CMK (cell line): ENCODE results near the gene TSPAN15.
"Not testable (repeated sequence)": the region's sequence is repeated elsewhere in the genome, so short reads cannot be mapped to it uniquely, and the experiment has no call there.

Experiments used
- DNase-seq: peaks from one replicate; pipeline ENCODE4 v3.0.0-alpha.2; 2010; ENCODE audit warnings: low read depth

The TSPAN15 gene

DNA sequence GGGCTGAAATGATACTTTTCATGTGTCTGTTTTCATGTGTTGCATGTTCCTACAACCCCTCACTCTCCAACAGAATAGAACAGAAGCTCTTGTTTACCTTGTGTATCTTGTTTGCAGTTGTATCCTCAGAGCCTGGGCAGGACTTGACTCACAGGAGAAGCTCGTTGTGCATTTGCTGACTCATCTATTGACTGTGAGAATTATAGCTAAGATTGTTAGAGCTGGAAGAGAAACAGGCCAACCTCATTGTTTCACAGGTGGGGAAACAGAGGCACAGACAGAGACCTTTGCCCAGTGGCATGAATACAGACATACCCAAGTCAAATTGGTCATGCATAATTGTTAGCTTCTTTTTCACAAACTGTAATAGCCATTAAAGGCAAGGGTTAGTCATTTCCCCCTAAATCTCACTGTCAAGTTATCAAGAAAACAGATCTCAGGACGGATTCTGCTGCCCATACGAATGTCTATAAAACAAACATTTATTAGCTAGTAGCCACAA, 4.6 kb upstream of the TSPAN15 start:
- no peak for DNase-seq

DNA sequence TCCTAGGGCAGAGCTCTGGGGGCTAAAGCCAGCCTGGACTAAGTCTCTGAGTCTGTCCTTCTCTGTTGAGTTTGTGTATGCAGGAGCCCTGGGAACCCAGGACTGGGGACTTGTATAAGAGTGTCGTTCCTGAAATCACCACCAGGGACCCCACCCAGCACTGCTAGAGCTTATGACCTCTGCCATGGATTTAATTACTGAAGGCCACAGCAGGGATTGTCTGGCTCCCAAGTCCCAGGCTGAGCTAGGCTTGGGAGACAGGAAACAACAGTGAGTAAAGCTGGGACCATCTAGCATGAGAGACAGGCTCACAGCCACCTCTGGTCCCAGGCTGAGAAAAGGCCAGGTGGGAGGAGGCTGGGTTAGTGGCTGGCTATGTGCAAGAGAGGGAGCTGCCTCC, 1.4 kb upstream of the TSPAN15 start:
- DNase-seq = peak; percentile 68

DNA sequence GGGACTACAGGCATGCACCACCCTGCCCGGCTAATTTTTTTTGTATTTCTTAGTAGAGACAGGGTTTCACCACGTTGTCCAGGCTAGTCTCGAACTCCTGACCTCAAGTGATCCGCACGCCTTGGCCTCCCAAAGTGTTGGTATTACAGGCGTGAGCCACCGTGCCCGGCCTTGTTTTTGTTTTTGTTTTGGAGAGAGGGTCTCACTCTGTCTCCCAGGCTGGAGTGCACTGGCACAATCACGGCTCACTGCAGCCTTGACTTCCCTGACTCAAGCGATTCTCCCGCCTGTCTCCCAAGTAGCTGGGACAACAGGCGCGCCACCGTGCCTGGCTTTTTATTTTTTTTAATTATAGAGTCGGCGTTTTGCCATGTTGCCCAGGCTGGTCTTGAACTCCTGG, 870 bp upstream of the TSPAN15 start:
- not testable (repeated sequence) for DNase-seq

DNA sequence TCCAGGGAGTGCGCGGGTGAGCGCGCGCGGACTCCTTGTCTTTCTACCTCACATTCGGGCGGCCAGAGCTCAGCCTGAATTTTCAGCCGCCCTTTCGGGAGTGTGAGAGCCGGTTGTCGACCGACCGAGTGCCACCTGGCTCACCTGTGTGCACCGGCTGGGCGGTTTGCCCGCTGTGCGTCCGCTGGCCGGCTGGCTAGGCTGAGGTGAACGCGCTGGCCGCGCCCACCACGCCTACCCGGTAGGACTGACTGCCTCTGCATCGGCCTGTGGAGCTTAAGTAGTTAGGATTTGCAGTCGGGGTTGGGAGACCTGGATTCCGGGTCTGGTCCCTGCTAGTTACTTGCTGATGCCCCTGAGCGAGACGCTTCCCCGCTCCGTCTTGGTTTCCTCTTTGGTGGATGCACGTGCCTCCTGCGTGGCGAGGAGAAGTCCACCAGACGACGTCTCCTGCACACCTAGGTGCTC, 553 bp downstream of the TSPAN15 start:
- DNase-seq = no peak

DNA sequence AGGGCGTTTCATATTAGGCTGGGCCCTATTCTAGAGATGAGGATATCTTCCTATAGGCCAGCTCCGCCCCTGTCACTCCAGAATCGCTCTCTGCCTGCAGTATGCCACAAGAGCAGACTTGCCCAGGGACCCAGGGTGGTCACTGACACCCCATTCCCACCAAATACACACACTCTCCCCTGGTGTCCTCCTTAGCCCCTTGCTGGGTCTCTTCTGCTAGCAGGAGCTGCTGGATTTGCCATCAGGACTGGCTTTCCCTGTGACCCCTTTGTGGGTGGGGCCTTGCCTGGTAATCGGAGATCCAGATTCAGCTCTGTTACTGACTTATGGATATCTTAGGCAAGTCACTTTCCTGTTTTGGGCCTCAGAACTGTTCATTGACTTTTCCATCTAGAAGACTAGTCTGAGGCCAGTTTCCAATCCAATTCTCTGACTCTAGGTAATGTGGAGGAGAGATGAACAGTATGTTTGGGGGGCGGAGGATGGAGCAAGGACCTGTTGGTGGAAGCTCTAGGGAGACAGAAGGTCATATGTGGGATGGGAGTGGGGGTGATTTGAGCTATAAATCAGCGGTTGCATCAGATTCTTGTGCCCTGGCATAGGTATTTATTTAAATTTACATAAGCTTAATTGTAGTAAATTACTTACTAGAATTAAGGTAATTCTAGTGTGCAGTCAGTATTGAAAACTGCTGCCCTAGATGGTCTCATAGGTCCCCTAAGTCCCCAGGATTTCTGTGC, 1.6 kb downstream of the TSPAN15 start:
- DNase-seq = no peak

DNA sequence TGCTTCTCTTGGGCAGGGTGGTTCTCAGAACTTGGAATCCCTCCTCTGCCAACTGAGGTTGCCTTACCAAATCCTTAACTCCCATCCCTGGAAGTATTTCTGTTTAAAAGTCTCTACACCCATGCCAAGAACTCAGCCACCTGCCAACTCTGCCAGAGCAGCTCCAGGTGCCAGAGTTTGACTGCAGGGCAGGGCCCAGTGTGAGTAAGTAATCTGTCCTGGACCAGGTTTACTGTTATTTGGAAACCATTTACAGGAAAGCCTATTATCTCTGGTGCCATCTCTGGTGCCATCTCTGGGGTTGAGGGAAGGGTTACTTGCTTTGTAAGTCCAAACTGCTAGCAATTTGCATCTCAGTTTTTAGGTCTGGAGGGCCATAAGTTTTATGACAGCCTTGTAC, 2.5 kb downstream of the TSPAN15 start:
- DNase-seq = no peak

DNA sequence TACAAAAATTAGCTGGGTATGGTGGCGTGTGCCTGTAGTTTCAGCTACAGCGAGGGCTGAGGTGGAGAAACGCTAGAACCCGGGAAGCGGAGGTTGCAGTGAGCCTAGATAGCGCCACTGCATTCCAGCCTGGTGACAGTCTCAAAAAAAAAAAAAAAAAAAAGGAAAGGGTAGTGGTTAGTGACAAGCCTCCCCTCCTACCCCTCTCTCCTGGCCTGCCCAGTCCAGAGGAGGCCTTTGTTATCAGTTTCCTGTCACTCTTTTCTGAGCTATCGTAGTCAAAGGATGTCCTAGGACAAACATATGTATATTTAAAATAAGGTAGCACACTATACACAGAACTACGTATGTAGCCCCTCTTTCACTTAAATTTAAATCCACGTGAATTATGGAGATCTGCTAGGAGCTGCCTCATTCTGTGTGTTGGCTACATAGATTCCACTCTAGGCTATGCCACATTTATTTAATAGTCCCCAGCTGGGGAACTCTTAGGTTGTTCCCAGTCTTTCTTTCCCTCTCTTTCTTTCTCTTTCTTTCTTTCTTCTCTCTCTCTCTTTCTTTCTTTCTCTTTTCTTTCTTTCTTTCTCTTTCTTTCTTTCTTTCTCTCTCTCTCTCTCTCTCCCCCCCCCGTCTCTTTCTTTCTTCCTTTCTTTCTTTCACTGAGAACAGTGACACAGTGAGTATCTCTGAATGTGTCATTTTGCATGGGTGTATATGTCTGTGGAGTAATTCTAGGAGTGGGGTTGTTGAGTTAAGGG, 3.9 kb downstream of the TSPAN15 start:
- peak; percentile 69 for DNase-seq

DNA sequence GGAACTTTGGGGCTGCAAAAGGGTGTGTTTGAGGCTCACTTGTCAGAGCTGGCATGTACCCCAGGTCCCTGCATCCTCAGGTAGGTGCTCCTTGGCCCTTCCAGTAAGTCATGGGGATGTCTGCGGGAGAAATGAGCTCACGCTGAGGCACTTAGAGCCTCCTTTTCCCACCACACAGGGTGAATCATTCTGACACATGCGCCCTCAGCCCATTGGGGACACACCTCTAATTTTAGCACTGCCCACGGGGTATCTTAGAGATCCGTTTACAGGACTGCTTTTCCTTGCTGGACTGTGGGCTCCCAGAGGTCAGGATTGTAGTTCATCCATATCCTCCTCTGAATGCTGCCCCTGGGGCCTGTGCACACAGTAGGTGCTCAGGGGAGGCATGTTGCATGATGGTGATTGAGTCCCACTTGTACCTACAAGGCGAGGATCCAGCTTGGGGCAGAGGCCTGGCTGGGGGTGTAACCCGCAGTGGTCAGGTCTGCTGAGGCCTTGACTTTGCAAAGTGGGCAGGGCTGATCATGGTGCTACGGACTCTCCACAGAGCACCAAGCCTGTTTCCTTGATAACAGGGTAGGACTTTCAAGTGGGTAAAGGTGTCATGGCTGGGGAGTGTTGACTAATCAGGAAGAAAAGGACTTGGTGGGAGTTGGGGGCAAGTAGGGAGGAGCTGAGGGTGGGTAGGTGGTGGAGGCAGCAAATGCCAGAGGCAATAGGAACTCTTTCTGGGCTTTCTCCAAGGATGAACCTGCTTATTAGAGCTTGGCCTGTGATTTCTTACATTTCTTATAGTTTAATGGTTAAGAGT, 5.8 kb downstream of the TSPAN15 start:
- DNase-seq = no peak

DNA sequence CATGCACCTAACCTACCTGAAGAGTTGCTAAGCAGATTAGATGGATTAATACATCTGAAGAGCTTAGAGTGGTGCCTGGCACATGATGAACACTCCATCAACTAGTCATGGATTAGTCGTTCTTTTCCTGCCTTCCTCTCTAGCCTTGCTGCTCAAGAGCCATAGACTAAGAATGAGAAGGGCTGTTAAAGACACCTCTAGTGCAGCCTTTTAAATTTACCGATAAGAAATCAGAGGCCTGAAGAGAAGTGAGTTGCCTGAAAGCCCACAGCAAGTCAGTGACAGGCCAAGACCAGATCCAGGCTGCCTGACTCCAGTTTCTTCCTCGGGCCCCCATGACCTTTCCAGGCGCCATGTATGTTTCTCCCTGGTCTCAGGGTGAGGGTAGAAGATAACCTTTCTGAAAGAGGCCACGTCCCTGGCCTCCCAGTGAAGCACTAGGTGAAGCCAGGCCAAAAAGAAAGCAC, 6.5 kb downstream of the TSPAN15 start:
- no peak for DNase-seq

DNA sequence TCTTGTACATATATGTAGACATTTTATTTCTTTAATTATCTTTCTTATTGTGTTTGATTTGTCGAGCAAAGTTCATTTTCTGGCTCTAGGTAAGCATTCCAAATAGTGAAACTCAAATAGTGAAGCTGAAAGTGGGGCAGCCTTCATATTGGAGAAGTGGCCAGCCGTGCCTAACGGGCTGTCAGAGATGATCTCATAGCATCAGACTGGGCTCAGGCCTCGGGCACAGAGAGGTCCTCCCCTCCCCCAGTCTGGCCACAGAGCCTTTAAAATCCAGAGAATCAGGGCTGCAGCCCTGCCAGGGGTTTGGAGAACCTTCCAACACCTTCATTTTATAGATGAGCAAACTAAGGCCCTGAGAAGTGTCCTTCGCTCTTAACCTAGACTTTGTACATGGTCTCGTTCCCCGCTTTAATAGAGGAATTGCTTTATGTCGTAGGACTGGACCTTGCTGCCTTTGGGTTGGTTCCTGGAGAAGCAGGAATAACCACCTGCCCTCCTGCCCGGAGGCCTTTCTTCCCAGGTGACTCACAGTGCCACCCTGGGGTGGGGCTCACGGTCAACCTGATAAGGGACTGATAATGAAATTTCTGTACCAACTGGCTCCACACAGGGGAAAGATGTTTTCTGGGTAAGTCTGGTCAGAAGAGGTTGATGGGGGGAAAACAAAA, 7.3 kb downstream of the TSPAN15 start:
- no peak for DNase-seq

DNA sequence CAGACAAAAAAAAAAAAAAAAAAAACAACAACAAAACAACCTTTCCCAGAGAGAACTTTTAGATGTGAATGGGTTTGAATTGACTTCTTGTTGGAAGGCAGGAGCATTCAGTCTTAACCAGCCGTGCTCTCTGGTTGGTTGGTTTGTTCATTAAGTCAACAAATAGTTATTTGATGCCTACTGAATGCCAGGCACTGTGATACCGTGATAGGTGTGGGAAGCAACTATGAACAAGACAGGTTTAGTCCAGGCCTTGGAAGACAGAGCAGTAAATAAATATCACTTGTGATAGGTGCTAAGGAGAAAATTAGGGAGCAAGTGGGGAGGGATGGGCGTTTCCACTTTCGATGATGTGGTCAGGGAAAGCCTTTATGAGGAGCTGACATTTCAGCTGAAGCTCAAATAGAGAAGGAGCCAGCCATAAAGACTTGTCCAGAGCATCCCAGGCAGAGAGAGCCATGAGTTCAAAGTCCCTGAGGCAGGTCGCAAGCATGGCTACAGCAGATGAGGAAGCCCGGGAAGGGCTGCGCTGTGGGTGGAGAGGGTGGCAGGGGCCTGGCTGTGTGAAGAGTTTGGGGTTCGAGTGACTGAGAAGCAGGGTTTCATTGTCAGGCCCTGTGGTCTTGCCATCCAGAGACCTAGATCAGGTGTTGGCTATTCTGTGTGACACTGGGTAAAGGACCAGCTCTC, 8.0 kb downstream of the TSPAN15 start:
- no peak for DNase-seq

DNA sequence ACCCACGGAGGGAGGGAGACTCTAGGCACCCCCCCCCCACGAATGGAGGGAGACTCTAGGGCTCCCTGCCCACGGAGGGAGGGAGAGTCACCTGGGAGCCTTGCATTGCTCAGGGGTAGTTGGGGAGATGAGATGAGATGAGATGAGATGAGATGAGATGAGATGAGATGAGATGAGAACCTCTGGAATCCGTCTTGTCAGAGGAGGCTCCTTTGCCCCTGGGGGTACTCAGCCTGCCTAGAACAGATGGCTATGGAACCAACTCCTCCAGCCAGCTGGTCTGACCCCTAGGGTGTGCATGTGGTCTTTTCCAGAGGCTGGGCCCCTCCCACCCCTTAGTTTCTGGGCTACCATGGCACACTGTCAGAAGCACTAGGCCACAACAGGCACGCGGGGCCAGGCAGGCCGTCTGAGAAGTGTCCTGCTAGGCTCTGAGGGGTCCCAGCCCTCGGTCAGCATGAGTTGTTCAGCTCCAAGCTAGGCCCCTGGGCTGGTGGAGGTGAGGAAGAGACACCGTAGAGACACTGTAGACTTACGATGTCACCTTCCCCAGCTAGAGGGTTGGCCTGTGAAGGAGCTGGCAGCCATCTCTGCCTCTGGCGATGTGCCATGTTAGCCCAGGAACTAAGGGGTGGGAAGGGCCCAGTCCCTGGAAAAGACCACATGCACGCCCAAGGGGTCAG, 8.8 kb downstream of the TSPAN15 start:
- DNase-seq = no peak

DNA sequence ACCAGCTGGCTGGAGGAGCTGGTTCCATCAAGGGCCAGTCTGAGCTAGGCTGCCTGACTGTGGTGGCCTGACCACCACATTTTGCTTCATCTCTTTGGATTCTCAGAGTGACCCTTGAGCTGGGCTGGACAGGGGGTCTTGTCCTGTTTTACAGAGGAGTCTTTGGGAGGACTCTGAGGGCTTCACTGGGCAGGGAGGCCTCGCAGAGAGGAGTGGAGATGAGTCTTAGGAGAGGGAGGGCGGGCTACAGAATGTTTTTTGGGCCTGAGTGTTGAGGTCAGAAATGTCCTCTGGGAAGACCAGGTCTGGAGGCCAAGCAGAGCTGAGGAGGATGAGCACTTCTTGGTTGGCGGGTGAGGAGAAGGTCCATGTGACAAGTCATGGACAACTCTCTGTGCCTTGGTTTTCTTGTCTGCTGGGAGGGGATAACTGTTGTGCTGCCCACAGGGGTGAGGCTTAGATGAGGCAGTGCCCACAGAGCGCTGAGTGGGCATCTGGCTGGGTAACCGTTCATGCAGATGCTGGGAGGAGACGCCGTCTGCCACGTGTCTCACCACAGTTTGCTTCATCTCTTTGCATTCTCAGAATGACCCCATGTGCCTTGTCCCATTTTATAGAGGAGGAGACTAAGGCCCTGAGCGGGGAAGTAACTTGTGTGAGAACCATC, 9.4 kb downstream of the TSPAN15 start:
- no peak for DNase-seq

DNA sequence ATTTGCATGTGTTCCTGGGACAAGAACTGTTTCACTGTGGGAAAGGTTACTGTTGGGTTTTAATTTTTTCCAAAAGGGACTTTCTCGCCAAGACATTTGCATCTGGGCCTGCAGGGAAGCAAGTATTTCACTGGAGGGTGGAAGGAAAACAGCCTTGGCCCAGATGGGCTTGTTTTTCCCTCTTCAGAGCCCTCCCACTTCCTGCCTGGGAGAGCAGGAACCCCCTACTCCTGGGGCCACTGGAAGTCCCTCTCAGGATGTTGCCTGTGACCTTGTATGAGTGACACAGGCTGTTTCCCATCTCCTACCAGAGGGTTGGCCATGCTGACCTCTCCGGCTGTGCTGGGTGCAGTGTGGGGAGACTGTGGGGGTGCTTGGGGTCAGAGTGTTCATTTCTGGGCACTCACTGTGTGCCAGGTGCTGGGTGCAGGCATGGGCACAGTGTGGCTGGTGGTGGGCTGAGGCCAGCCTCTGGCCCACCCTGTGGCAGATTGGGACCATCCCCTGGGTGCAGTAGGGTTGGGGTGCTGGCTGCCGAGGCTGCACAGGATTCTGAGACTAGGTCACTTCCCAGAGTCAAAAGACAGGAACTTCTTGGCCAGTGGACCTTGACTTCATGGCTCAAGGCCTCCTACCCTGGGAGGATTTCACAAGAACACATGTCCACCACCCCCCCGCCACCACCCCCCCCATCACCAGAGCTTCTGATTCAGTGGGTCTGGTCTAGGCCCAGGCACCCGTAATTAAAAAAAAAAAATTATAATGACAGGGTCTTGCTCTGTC, 10.2 kb downstream of the TSPAN15 start:
- DNase-seq = no peak

DNA sequence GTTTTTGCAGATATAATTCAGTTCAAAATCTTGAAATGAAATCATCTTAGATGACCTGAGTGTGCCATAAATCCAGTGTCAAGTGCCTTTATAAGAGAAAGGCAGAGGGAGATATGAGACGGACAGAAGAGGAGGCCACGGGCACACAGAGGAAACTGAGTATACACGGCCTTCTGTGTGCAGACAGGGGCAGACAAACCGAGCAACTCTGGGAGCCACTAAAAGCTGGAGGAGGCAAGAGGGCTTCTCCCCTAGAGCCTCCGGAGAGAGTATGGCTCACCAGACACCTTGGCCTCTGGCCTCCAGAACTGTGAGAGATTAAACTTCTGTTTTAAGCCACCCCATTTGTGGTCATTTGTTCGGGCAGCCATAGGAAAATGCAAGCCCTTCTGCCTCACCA, 12.6 kb downstream of the TSPAN15 start:
- DNase-seq = no peak

DNA sequence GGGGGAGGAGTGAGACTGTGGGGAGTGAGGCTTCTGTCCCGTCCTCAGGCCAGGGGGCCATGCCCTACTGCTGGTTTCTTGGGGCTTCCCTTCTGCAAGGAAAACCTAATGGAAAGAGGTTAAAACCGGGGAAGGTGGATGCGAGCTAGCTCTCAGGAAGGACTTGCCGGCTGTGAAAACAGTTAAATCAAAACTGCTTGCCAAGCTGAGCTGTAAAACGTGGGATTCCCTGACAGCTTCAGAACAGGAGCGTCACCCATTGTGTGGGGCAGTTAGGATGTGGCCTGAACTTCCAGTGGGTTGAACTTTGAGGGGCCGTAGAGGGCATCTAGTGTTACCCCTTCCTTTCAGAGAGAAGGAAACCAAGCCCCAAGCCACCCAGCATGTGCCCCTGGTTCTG, 13.1 kb downstream of the TSPAN15 start:
- DNase-seq = no peak

DNA sequence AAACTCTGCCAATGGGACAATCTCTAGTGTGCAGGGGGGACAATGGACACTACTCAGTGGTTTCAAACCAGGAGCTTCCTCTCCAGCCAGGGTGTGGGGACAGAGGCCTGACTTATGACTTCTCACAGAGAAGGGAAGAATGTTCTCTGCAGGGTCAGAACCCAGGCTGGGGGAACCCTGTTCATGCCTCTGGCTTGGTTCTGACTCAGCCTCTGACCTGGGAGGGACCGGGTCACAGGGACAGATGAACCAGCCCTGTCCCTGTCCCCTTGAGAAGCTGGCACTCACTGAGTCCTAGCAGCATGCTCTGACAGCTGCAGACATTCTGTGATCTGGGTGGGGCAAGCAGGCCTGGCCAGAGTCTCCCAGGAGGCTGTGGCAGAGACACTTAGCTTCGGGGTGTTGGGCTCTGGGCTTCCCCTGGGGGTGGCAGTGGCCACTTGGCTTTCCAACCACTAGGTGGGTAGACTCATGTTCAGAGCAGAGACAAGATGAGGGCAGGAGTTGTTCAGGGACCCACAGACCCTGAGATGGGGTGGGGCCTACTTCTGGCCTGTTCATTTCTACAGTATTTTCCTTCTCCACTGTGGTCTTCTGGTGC, 13.6 kb downstream of the TSPAN15 start:
- DNase-seq = no peak

DNA sequence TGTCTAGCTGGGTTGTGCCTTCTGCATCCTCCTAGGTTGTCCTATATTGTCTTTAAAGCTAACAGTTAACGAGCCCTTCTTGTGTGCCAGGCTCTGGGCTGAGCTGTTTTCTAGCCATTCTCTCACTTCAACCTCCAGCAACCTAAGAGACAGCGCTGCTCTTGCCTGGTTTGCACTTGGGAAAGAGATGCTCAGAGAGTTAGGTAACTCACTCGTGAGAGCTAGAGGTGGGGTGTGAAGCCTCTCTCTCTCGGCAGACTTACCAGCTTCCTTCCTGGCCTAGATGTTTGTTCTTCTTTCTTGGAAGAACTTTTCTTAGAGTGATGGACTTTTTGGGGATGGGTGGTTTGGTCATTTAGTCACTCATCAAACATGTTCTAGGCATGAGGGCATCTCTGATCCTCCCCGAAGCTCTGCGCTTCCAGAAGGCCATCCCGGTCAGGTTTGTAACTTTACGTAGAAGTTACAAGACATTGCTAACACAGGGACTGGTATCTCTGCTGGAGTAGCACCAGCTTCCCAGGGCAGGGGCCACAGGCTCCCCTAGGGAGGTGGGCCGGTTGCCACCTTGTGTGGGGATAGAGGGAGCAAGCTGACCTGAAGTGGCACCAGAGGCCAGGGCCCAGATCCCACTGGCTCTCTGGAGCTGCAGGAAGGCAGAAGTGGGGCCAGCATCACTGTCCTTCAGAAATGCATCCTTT, 14.3 kb downstream of the TSPAN15 start:
- no peak for DNase-seq
